Aorta (tissue), 5 donors: Measurements from ENCODE around the gene OTOP3. TPM values are rescaled to one million over a fixed set of nuclear protein-coding genes. Genes with fewer than 3 reads are reported as not detected.
A peak's percentile ranks its signal among the peaks of the same experiment; 100 is the strongest.

Source experiments
- ATAC-seq: fragments of 200-7000 bp; cut with Tn5 transposase; one replicate; pipeline ENCODE4 v1.9.1; 2022; ENCODE audit warnings: moderate library complexity; ENCODE audit not compliant: low FRiP score
- DNase-seq, 2 donors: peaks; one replicate each; pipeline ENCODE4 v3.0.0-alpha.2; 2020
- H3K27ac ChIP-seq, 2 donors: one replicate each; pipeline ENCODE4 v1.5.1; 2013; ENCODE audit warnings: low read length in 2 of 2, mild to moderate bottlenecking in 2 of 2, moderate library complexity in 2 of 2, control low read depth in 1 of 2, inconsistent platforms in 1 of 2, low read depth in 1 of 2
- H3K27me3 ChIP-seq, 2 donors: one replicate each; pipeline ENCODE4 v1.6.1; 2013; ENCODE audit warnings: control low read depth in 1 of 2, low read length in 1 of 2, mild to moderate bottlenecking in 1 of 2, moderate library complexity in 1 of 2; ENCODE audit not compliant: insufficient read depth in 2 of 2, control insufficient read depth in 1 of 2
- H3K36me3 ChIP-seq, 2 donors: one replicate each; pipeline ENCODE4 v1.6.1; 2013; ENCODE audit warnings: control low read depth in 1 of 2, low read length in 1 of 2, mild to moderate bottlenecking in 1 of 2; ENCODE audit not compliant: insufficient read depth in 2 of 2, control insufficient read depth in 1 of 2
- H3K4me1 ChIP-seq, 2 donors: one replicate each; pipeline ENCODE4 v1.6.1; 2013; ENCODE audit warnings: low read length in 2 of 2, control low read depth in 1 of 2, mild to moderate bottlenecking in 1 of 2, moderate library complexity in 1 of 2; ENCODE audit not compliant: insufficient read depth in 2 of 2, control insufficient read depth in 1 of 2
- H3K4me3 ChIP-seq, 2 donors: one replicate each; pipeline ENCODE4 v1.5.1; 2013; ENCODE audit warnings: low read length in 2 of 2, control low read depth in 1 of 2, mild to moderate bottlenecking in 1 of 2
- H3K9me3 ChIP-seq: one replicate; pipeline ENCODE4 v1.6.1; 2013; ENCODE audit warnings: mild to moderate bottlenecking, low read length; ENCODE audit not compliant: control insufficient read depth
- WGBS, 2 donors: extraction: QIAGEN DNeasy Blood & Tissue Kit; methylation state at CpG; one replicate each; pipeline ENCODE4 v1.1.7; 2013; 5-methylcytosine and 5-hydroxymethylcytosine counted together
- intact Hi-C, 2 donors: fragments of 100-400 bp; cut with DNase I; formaldehyde crosslinking; loops; one replicate each; pipeline versions ENCODE4 v1.14.2 to v1.15.0; 2022
- polyA plus RNA-seq, 2 donors: library from polyadenylated mRNA; stranded (reverse); fragments of 200-250 nt; gene quantifications; one replicate each; pipeline ENCODE4 v1.2.3, GENCODE V29; 2013
- total RNA-seq, 2 donors: library from RNA; stranded (reverse); fragmentation: NEBNext Ultra II Directional; extraction: Animal tissue kit (Norgen Biotek cat#: 25700); gene quantifications; one replicate each; pipeline ENCODE4 v1.2.1, GENCODE V29; 2021
- donor health status: healthy with polysubstance abuse.
- donor health status: Bipolar disorder and iron deficiency.
- donor health status: DM: no; HTN: no; CAD: no.
- donor health status: DM: no; HTN: no; CAD: no.
- donor health status: DM: yes; HTN: yes; CAD: no.

Gene OTOP3
- total and polyA plus RNA-seq, 4 donors, result 1.8 TPM; not detected in 3

- Histone ChIP-seq H3K27me3 (no peaks in the 10 kb centered on the region), H3K4me3 (no peak overlapping the region), H3K27ac (no peak overlapping the region), H3K36me3 (no peaks in the 10 kb centered on the region), H3K4me1 (no peaks in the 10 kb centered on the region), H3K9me3 (no peaks in the 10 kb centered on the region)
- intact Hi-C loops, result no loop called here
- ATAC-seq (no peak), DNase-seq (peak in 1 of 2 donors; percentile 61)
- 89 to 91% methylated on average over 8 of the region's 8 CpGs for WGBS, 2 donors
Measured at GRCh38 chr17:74971069-74971841, 35.6 kb downstream of the OTOP3 start.

GRCh38 chr17:74971842-74972106 is 36.1 kb downstream of the OTOP3 start:
- Histone ChIP-seq H3K4me3 (peak overlapping the region; percentile 37 to 65), H3K4me1 (no peaks in the 10 kb centered on the region), H3K27me3 (no peaks in the 10 kb centered on the region), H3K27ac (no peak overlapping the region), H3K36me3 (no peaks in the 10 kb centered on the region), H3K9me3 (no peaks in the 10 kb centered on the region)
- DNase-seq (no peak), ATAC-seq (no peak)
- intact Hi-C loops, result no loop called here
- 11 to 18% methylated on average over 7 to 9 of the region's 9 CpGs for WGBS, 2 donors

GRCh38 chr17:74972107-74972972 is 36.6 kb downstream of the OTOP3 start, which contains the start of gene HID1:
Gene HID1 (minus strand): TSS chr17:74972759. CDS start chr17:74972656, 103 bp downstream.
- peak; percentile 47 for ATAC-seq
- H3K27ac ChIP-seq, result no peak within 1 kb of the TSS
- H3K4me1 ChIP-seq, result no peaks in the 10 kb centered on the region
- H3K36me3 ChIP-seq, result no peaks in the 10 kb centered on the region
- DNase-seq, result peak; percentile 65 to 86
- intact Hi-C loops, result no loop called here
- 0 to 1% methylated on average over 53 to 95 of the region's 95 CpGs for WGBS, 2 donors
- H3K27me3 ChIP-seq, result no peaks in the 10 kb centered on the region
- H3K9me3 ChIP-seq, result no peaks in the 10 kb centered on the region
- peak within 1 kb of the TSS; percentile 37 to 65 for H3K4me3 ChIP-seq

- Histone ChIP-seq H3K9me3 (no peaks in the 10 kb centered on the region), H3K4me1 (no peaks in the 10 kb centered on the region), H3K4me3 (no peak overlapping the region), H3K27ac (no peak overlapping the region), H3K36me3 (no peaks in the 10 kb centered on the region), H3K27me3 (no peaks in the 10 kb centered on the region)
- intact Hi-C loops, result no loop called here
- DNase-seq (no peak), ATAC-seq (peak; percentile 27)
- WGBS, 2 donors, result 9 to 10% methylated on average over 17 of the region's 17 CpGs
Measured at GRCh38 chr17:74972973-74973328, 37.3 kb downstream of the OTOP3 start.

- Histone ChIP-seq H3K27me3 (no peaks in the 10 kb centered on the region), H3K4me1 (no peaks in the 10 kb centered on the region), H3K9me3 (no peaks in the 10 kb centered on the region), H3K27ac (no peak overlapping the region), H3K36me3 (no peaks in the 10 kb centered on the region), H3K4me3 (no peak overlapping the region)
- WGBS, 2 donors, result 80 to 83% methylated on average over 4 of the region's 4 CpGs
- intact Hi-C loops, result no loop called here
- ATAC-seq, result no peak
- no peak for DNase-seq
Measured at GRCh38 chr17:74975943-74976342, 40.2 kb downstream of the OTOP3 start.

GRCh38 chr17:74977802-74978201 is 42.1 kb downstream of the OTOP3 start:
- H3K27ac ChIP-seq, result no peak overlapping the region
- no peaks in the 10 kb centered on the region for H3K36me3 ChIP-seq
- H3K4me3 ChIP-seq, result no peak overlapping the region
- H3K4me1 ChIP-seq, result no peaks in the 10 kb centered on the region
- no peaks in the 10 kb centered on the region for H3K27me3 ChIP-seq
- DNase-seq (no peak), ATAC-seq (no peak)
- 90 to 97% methylated on average over 3 of the region's 3 CpGs for WGBS, 2 donors
- no peaks in the 10 kb centered on the region for H3K9me3 ChIP-seq
- intact Hi-C loops, result no loop called here

GRCh38 chr17:74978240-74978639 is 42.5 kb downstream of the OTOP3 start:
- intact Hi-C loops, result no loop called here
- Histone ChIP-seq H3K9me3 (no peaks in the 10 kb centered on the region), H3K36me3 (no peaks in the 10 kb centered on the region), H3K27me3 (no peaks in the 10 kb centered on the region), H3K4me3 (no peak overlapping the region), H3K4me1 (no peaks in the 10 kb centered on the region), H3K27ac (no peak overlapping the region)
- ATAC-seq (no peak), DNase-seq (no peak)
- 79 to 80% methylated on average over 3 of the region's 3 CpGs for WGBS, 2 donors

- intact Hi-C loops, result no loop called here
- H3K4me3 ChIP-seq, result no peak overlapping the region
- H3K9me3 ChIP-seq, result no peaks in the 10 kb centered on the region
Measured at GRCh38 chr17:74979408-74980146, 43.9 kb downstream of the OTOP3 start.

More at GRCh38 chr17:74979408-74980146, 43.9 kb downstream of the OTOP3 start:
- H3K27me3 ChIP-seq, result no peaks in the 10 kb centered on the region
- ATAC-seq (no peak), DNase-seq (no peak)
- 78 to 86% methylated on average over 17 of the region's 17 CpGs for WGBS, 2 donors
- no peak overlapping the region for H3K27ac ChIP-seq
- no peaks in the 10 kb centered on the region for H3K4me1 ChIP-seq
- no peaks in the 10 kb centered on the region for H3K36me3 ChIP-seq
